Liver (tissue), 9 donors: ENCODE results near the gene SLA2. TPM values are rescaled to one million over a fixed set of nuclear protein-coding genes. Genes with fewer than 3 reads are reported as not detected.

Experiments used
- DNase-seq: peaks from one replicate; pipeline ENCODE4 v3.0.0-alpha.2; 2017; ENCODE audit warnings: low spot score
- H3K27ac ChIP-seq, 2 donors: one replicate each; pipeline ENCODE4 v1.7.0; 2013; ENCODE audit warnings: inconsistent platforms in 2 of 2, low read length in 2 of 2, control low read depth in 1 of 2, low read depth in 1 of 2, mild to moderate bottlenecking in 1 of 2
- H3K27me3 ChIP-seq, 4 donors: one replicate each; pipeline versions ENCODE4 v1.6.1 to v1.7.0; 2013; ENCODE audit warnings: low read length in 3 of 4, inconsistent platforms in 1 of 4, mild to moderate bottlenecking in 1 of 4, moderate library complexity in 1 of 4; ENCODE audit not compliant: control insufficient read depth in 4 of 4, insufficient read depth in 4 of 4
- H3K36me3 ChIP-seq, 4 donors: one replicate each; pipeline versions ENCODE4 v1.6.1 to v1.7.0; 2013; ENCODE audit warnings: low read length in 3 of 4, mild to moderate bottlenecking in 3 of 4, low read depth in 1 of 4, moderate library complexity in 1 of 4; ENCODE audit not compliant: control insufficient read depth in 4 of 4, insufficient read depth in 3 of 4
- H3K4me1 ChIP-seq, 4 donors: one replicate each; pipeline versions ENCODE4 v1.6.1 to v1.7.0; 2013; ENCODE audit warnings: low read length in 3 of 4, mild to moderate bottlenecking in 3 of 4, moderate library complexity in 1 of 4; ENCODE audit not compliant: control insufficient read depth in 4 of 4, insufficient read depth in 4 of 4
- H3K4me3 ChIP-seq, 3 donors: one replicate each; pipeline versions ENCODE4 v1.6.1 to v1.7.0; 2013; ENCODE audit warnings: low read length in 3 of 3, control low read depth in 1 of 3, low read depth in 1 of 3, mild to moderate bottlenecking in 1 of 3
- H3K9ac ChIP-seq, 2 donors: one replicate each; pipeline ENCODE4 v1.7.0; 2013; ENCODE audit warnings: low read length in 2 of 2, mild to moderate bottlenecking in 2 of 2, moderate library complexity in 2 of 2, control low read depth in 1 of 2, low read depth in 1 of 2
- H3K9me3 ChIP-seq, 4 donors: one replicate each; pipeline versions ENCODE4 v1.6.1 to v1.7.0; 2013; ENCODE audit warnings: low read length in 3 of 4; ENCODE audit not compliant: control insufficient read depth in 4 of 4
- ATF3 ChIP-seq: IDR thresholded peaks from 2 replicates; pipeline ENCODE4 v1.6.1; 2016; ENCODE audit warnings: antibody characterized with exemption
- CTCF ChIP-seq: fragments of 150-350 bp; IDR thresholded peaks from 2 replicates; pipeline ENCODE4 v1.5.1; 2017; ENCODE audit warnings: improper control_type of control experiment, low read depth, low read length; ENCODE audit not compliant: missing input control
- EGR1 ChIP-seq, 2 donors: IDR thresholded peaks; 2 replicates each; pipeline ENCODE4 v1.6.1; 2016 to 2018; ENCODE audit warnings: antibody characterized with exemption in 2 of 2, low read depth in 2 of 2
- FOXA1 ChIP-seq: IDR thresholded peaks from 2 replicates; pipeline ENCODE4 v1.6.1; 2016; ENCODE audit warnings: antibody characterized with exemption
- GABPA ChIP-seq, 2 donors: IDR thresholded peaks in 1 of 2; conservative IDR thresholded peaks in 1 of 2; 2 replicates each; pipeline ENCODE4 v1.6.1; 2016; ENCODE audit warnings: antibody characterized with exemption in 2 of 2, mild to moderate bottlenecking in 1 of 2, moderate library complexity in 1 of 2
- HNF4A ChIP-seq, 2 donors: conservative IDR thresholded peaks; 2 replicates each; pipeline ENCODE4 v1.6.1; 2016; ENCODE audit warnings: antibody characterized with exemption in 2 of 2, mild to moderate bottlenecking in 2 of 2
- JUND ChIP-seq, 2 donors: IDR thresholded peaks; 2 replicates each; pipeline ENCODE4 v1.6.1; 2016; ENCODE audit warnings: antibody characterized with exemption in 2 of 2
- MAX ChIP-seq: IDR thresholded peaks from 2 replicates; pipeline ENCODE4 v1.6.1; 2016; ENCODE audit warnings: antibody characterized with exemption
- NR2F2 ChIP-seq: IDR thresholded peaks from 2 replicates; pipeline ENCODE4 v1.6.1; 2016; ENCODE audit warnings: antibody characterized with exemption
- RAD21 ChIP-seq, 2 donors: IDR thresholded peaks; 2 replicates each; pipeline ENCODE4 v1.6.1; 2016; ENCODE audit warnings: antibody characterized with exemption in 2 of 2, mild to moderate bottlenecking in 2 of 2
- REST ChIP-seq: IDR thresholded peaks from 2 replicates; pipeline ENCODE4 v1.6.1; 2016; ENCODE audit warnings: antibody characterized with exemption, mild to moderate bottlenecking
- RXRA ChIP-seq, 2 donors: IDR thresholded peaks; 2 replicates each; pipeline ENCODE4 v1.6.1; 2017 to 2018; ENCODE audit warnings: antibody characterized with exemption in 2 of 2, mild to moderate bottlenecking in 1 of 2
- SP1 ChIP-seq: IDR thresholded peaks from 2 replicates; pipeline ENCODE4 v1.6.1; 2018; ENCODE audit warnings: antibody characterized with exemption, mild to moderate bottlenecking
- TAF1 ChIP-seq: conservative IDR thresholded peaks from 2 replicates; pipeline ENCODE4 v1.6.1; 2016; ENCODE audit warnings: antibody characterized with exemption, mild to moderate bottlenecking
- YY1 ChIP-seq: IDR thresholded peaks from 2 replicates; pipeline ENCODE4 v1.6.1; 2016; ENCODE audit warnings: antibody characterized with exemption, mild to moderate bottlenecking
- WGBS: extraction: QIAGEN DNeasy Blood & Tissue Kit; methylation state at CpG from one replicate; pipeline ENCODE4 v1.1.7; 2013; 5-methylcytosine and 5-hydroxymethylcytosine counted together
- polyA plus RNA-seq, 2 donors: library from polyadenylated mRNA; stranded (reverse) in 1 of 2; unstranded in 1 of 2; fragments of 200-250 nt in 1 of 2; fragments of >200 nt in 1 of 2; fragmentation: Nextera tagmentation in 1 of 2; extraction: Ambion mirVana in 1 of 2; gene quantifications; one replicate each; pipeline versions ENCODE4 v1.2.1 to v1.2.3, GENCODE V29; 2013 to 2015
- total RNA-seq, 2 donors: library from RNA; depleted of rRNA; stranded (reverse); fragments of >200 nt; gene quantifications; one replicate each; pipeline ENCODE4 v1.2.3, GENCODE V29; 2014
- donor health status: healthy.
- donor health status: healthy.
- donor health status: healthy.
- donor health status: healthy.
- donor health status: healthy.

Gene SLA2
- total and polyA plus RNA-seq, 4 donors = 0.18 to 1.6 (median 0.41) TPM

GRCh38 chr20:36656733-36657132 lies 10.7 kb upstream of the SLA2 start (continued):
- TF ChIP-seq REST = no peak
- no peak for TF ChIP-seq EGR1 (IDR thresholded peaks at IDR 0.05; ENCODE audit: low read depth in 2 of 2)
- no peak for TF ChIP-seq GABPA (IDR thresholded peaks at IDR 0.05 in 1 of 2, conservative IDR thresholded peaks at IDR 0.05 in 1 of 2)
- TF ChIP-seq JUND (IDR thresholded peaks at IDR 0.05) = no peak
- TF ChIP-seq FOXA1 = no peak
- no peak for TF ChIP-seq ATF3
- TF ChIP-seq TAF1 = no peak
- TF ChIP-seq RXRA (IDR thresholded peaks at IDR 0.05) = no peak

- Histone ChIP-seq H3K4me3 (no peak overlapping the region), H3K4me1 (peaks cover 0 to 2% (median 0%) of the 10 kb centered on the region in 4 donors), H3K36me3 (peaks cover 2 to 15% (median 8%) of the 10 kb centered on the region in 4 donors), H3K9ac (no peak overlapping the region), H3K27ac (no peak overlapping the region), H3K9me3 (no peaks in the 10 kb centered on the region), H3K27me3 (no peaks in the 10 kb centered on the region)
- over 99% methylated on average over 3 of the region's 3 CpGs for WGBS
- no peak for DNase-seq
- TF ChIP-seq GABPA (IDR thresholded peaks at IDR 0.05 in 1 of 2, conservative IDR thresholded peaks at IDR 0.05 in 1 of 2) (no peak), YY1 (no peak), TAF1 (no peak)
Observed at GRCh38 chr20:36655004-36655403, 9.0 kb upstream of the SLA2 start.

GRCh38 chr20:36654506-36654905 lies 8.5 kb upstream of the SLA2 start:
- 97% methylated on average over 8 of the region's 8 CpGs for WGBS
- Histone ChIP-seq H3K36me3 (peaks cover 0 to 15% (median 8%) of the 10 kb centered on the region in 4 donors), H3K27ac (no peak overlapping the region), H3K4me1 (peaks cover 0 to 2% (median 0%) of the 10 kb centered on the region in 4 donors), H3K9ac (no peak overlapping the region), H3K9me3 (no peaks in the 10 kb centered on the region), H3K4me3 (no peak overlapping the region), H3K27me3 (no peaks in the 10 kb centered on the region)
- DNase-seq = no peak
- TF ChIP-seq MAX (no peak), GABPA (IDR thresholded peaks at IDR 0.05 in 1 of 2, conservative IDR thresholded peaks at IDR 0.05 in 1 of 2) (no peak), REST (no peak), TAF1 (no peak), JUND (IDR thresholded peaks at IDR 0.05) (no peak), EGR1 (IDR thresholded peaks at IDR 0.05; ENCODE audit: low read depth in 2 of 2) (no peak), NR2F2 (no peak), FOXA1 (no peak), RXRA (IDR thresholded peaks at IDR 0.05) (no peak), RAD21 (IDR thresholded peaks at IDR 0.05) (no peak), SP1 (no peak), CTCF (no peak), HNF4A (conservative IDR thresholded peaks at IDR 0.05) (no peak)
